ENCODE measurements around the gene MLNR. TPM values are rescaled to one million over a fixed set of nuclear protein-coding genes. Genes with fewer than 3 reads are reported as not detected.

MLNR gene
- polyA plus RNA-seq (2011; rRNA removed) (not detected in 2 replicates), polyA minus RNA-seq (2011; rRNA and poly(A)+ RNA removed) (not detected in 2 replicates)

- ChIA-PET CTCF (interaction anchor here (0.8 kb wide), 1 partner anchor 121 kb away, joined by 3 read pairs; no protein-coding TSS in a partner anchor), POLR2A (no interaction called here)
- DNase-seq (ENCODE audit: low read depth) = no peak
- H3K27me3 ChIP-seq (ENCODE audit: control insufficient read depth, insufficient read depth, low read length) = peaks cover 45% of the 10 kb centered on the region
- no peaks in the 10 kb centered on the region for H3K36me3 ChIP-seq (ENCODE audit: control insufficient read depth, insufficient read depth, low read length)
- no peak for TF ChIP-seq CTCF (IDR thresholded peaks at IDR 0.05; ENCODE audit: insufficient read depth, low read depth, low read length)
- no peak within 1 kb of the TSS for H3K4me3 ChIP-seq (ENCODE audit: low read depth, low read length)
Observed at GRCh38 chr13:49220036-49220855, at the start of gene MLNR. Gene MLNR, plus strand, starts transcription at chr13:49220338. Its CDS starts 0 bp downstream, at chr13:49220338.

- Histone ChIP-seq H3K27me3 (ENCODE audit: control insufficient read depth, insufficient read depth, low read length) (no peaks in the 10 kb centered on the region), H3K36me3 (ENCODE audit: control insufficient read depth, insufficient read depth, low read length) (no peaks in the 10 kb centered on the region), H3K4me3 (ENCODE audit: low read depth, low read length) (no peak overlapping the region)
- ChIA-PET POLR2A (no interaction called here), CTCF (interaction anchor here (1.0 kb wide), 1 partner anchor 10 kb away, joined by 3 read pairs; no protein-coding TSS in a partner anchor)
- no peak for TF ChIP-seq CTCF (IDR thresholded peaks at IDR 0.05; ENCODE audit: insufficient read depth, low read depth, low read length)
- no peak for DNase-seq (ENCODE audit: low read depth)
Observed at GRCh38 chr13:49171359-49171758, 48.8 kb upstream of the MLNR start.

- Histone ChIP-seq H3K4me3 (ENCODE audit: low read depth, low read length) (no peak overlapping the region), H3K27me3 (ENCODE audit: control insufficient read depth, insufficient read depth, low read length) (no peaks in the 10 kb centered on the region), H3K36me3 (ENCODE audit: control insufficient read depth, insufficient read depth, low read length) (peaks cover 1% of the 10 kb centered on the region; the same call in 1 of the 2 replicates)
- TF ChIP-seq CTCF (IDR thresholded peaks at IDR 0.05; ENCODE audit: insufficient read depth, low read depth, low read length) = no peak
- POLR2A ChIA-PET = no interaction called here
- CTCF ChIA-PET = no interaction called here
- DNase-seq (ENCODE audit: low read depth) = no peak
Observed at GRCh38 chr13:49183672-49184325, 36.3 kb upstream of the MLNR start.

GRCh38 chr13:49184621-49185020 lies 35.5 kb upstream of the MLNR start:
- Histone ChIP-seq H3K27me3 (ENCODE audit: control insufficient read depth, insufficient read depth, low read length) (no peaks in the 10 kb centered on the region), H3K36me3 (ENCODE audit: control insufficient read depth, insufficient read depth, low read length) (peaks cover 1% of the 10 kb centered on the region; the same call in 1 of the 2 replicates), H3K4me3 (ENCODE audit: low read depth, low read length) (no peak overlapping the region)
- no peak for TF ChIP-seq CTCF (IDR thresholded peaks at IDR 0.05; ENCODE audit: insufficient read depth, low read depth, low read length)
- ChIA-PET POLR2A (no interaction called here), CTCF (interaction anchor here (0.6 kb wide), 1 partner anchor 94 kb away, joined by 3 read pairs; no protein-coding TSS in a partner anchor)
- DNase-seq (ENCODE audit: low read depth) = no peak

- Histone ChIP-seq H3K4me3 (ENCODE audit: low read depth, low read length) (no peak overlapping the region), H3K36me3 (ENCODE audit: control insufficient read depth, insufficient read depth, low read length) (peaks cover 1% of the 10 kb centered on the region; the same call in 1 of the 2 replicates), H3K27me3 (ENCODE audit: control insufficient read depth, insufficient read depth, low read length) (no peaks in the 10 kb centered on the region)
- CTCF ChIA-PET = no interaction called here
- DNase-seq (ENCODE audit: low read depth) = no peak
- POLR2A ChIA-PET = interaction anchor here (0.6 kb wide), 1 partner anchor 237 kb away, joined by 8 read pairs; no protein-coding TSS in a partner anchor
- no peak for TF ChIP-seq CTCF (IDR thresholded peaks at IDR 0.05; ENCODE audit: insufficient read depth, low read depth, low read length)
Observed at GRCh38 chr13:49185264-49185663, 34.9 kb upstream of the MLNR start.
